ENCODE data around the gene FAF1.

DNA sequence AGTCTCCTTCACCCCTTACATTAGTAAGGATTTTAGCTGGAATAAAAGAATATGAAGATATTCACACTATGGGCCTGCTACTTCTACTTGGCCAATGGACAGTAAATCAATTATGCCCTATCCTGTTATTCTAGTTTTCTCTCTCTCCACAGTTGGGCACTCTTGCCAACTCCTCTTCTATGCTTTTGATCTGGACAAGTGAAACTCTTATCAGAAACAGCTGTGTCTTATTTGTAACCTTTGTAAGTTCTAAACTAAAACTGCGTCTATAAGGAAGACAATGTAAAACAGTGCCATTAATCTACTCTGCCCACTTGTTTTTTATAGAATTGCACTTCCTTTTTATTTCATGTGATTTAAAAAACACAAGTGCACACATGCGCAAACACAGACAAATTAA is 292.8 kb downstream of the FAF1 start:
- TF ChIP-seq, protein P1, sequence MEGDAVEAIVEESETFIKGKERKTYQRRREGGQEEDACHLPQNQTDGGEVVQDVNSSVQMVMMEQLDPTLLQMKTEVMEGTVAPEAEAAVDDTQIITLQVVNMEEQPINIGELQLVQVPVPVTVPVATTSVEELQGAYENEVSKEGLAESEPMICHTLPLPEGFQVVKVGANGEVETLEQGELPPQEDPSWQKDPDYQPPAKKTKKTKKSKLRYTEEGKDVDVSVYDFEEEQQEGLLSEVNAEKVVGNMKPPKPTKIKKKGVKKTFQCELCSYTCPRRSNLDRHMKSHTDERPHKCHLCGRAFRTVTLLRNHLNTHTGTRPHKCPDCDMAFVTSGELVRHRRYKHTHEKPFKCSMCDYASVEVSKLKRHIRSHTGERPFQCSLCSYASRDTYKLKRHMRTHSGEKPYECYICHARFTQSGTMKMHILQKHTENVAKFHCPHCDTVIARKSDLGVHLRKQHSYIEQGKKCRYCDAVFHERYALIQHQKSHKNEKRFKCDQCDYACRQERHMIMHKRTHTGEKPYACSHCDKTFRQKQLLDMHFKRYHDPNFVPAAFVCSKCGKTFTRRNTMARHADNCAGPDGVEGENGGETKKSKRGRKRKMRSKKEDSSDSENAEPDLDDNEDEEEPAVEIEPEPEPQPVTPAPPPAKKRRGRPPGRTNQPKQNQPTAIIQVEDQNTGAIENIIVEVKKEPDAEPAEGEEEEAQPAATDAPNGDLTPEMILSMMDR (IDR thresholded peaks at IDR 0.05): no peak
- no peak for TF ChIP-seq POLR2A (IDR thresholded peaks at IDR 0.05)
